GM18511 (cell line): ENCODE data around the gene SYNGR4.

Source experiments
- ATAC-seq: cut with Tn5 transposase; IDR thresholded peaks from one replicate; pipeline ENCODE4 v1.9.1; 2021; ENCODE audit warnings: mild to moderate bottlenecking, moderate library complexity; ENCODE audit not compliant: unreplicated experiment

Gene SYNGR4

DNA sequence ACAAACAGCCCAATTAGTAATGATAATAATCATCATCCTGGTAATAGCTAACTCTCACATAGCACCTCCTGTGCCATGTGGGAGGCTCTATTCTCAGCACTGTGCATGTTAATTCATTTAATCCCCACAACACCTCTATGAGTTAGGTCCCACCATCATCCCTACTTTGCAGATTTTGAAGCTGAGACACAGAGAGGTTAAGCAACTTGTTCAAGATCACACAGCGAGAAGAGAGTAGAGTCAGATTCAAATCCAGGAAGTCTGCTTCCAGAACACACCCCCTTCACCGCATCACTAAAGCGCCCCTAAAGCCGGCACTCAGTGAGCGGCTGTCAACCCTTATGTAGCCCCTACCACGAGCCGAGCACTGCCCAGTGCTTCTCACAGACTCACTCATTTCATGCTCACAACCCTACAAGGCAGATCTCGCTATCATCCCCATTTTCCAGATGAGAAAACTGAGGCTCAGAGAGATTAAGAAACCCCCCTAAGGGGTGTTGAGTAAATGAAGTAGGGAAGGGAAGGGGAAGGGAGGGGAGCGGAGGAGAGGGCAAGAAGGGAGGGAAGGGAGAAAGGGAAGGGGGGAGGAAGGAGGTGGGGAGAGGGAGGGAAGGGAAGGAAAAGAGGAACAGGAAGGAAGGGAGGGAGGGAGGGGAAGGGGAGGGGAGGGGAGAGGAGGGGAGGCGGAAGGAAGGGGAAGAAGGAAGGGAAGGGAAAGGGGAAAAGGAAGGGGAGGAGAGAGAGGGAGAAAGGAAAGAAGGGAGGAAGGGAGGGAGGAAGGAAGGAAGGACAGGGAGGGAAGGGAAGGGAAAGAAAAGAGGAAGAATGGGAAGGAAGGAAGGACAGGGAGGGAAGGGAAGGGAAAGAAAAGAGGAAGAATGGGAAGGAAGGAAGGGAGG lies 22.4 kb upstream of the SYNGR4 start:
- no peak for ATAC-seq

DNA sequence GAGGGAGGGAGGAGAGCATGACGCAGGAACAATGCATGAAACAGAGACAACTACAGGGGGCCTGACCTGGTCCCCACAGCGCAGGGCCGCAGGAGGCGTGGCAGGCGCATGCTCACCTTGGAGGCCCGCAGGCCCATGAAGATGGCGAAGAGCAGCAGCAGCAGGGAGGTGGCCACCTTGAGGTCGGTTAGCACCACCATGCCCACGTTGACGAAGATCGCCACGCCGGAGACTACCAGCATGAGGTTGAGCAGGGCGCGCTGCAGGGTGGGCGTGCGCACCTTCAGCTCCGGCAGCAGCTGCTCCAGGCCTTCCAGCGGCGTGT lies 21.8 kb upstream of the SYNGR4 start:
- ATAC-seq, result no peak

GRCh38 chr19:48342841-48343540 lies 21.2 kb upstream of the SYNGR4 start:
- no peak for ATAC-seq

DNA sequence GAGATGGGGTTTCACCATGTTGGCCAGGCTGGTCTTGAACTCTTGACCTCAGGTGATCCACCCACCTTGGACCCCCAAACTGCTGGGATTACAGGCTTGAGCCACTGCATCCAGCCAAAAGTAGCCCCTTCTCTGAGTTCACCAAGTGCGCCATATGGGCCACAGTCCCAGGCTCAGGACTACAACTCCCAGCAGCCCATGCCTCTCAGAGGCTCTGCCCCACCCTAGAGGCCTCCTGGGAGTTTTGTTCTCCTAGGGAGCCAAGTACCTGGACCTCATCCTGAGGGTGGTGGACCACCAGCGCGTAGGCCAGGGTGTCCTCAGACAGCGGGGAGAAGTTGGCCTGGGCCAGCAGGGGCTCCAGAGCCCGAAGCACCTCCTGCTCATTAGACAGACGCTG lies 19.3 kb upstream of the SYNGR4 start:
- no peak for ATAC-seq

DNA sequence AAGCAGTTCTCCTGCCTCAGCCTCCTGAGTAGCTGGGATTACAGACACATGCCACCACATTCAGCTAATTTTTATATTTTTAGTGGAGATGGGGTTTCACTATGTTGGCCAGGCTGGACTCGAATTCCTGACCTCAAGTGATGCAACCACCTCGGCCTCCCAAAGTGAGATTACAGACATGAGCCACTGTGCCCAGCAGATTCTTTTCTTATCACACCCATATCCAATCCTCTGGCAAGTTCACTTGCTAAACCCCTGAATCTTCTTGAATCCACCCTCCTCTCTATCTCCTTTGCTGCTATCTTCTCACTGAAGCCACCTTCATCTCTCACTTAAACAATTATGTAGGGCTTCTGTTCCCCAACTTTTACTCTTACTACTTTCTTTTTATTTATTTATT lies 18.0 kb upstream of the SYNGR4 start:
- ATAC-seq, result no peak

- no peak for ATAC-seq
These were observed 16.1 kb upstream of the SYNGR4 start for GRCh38 chr19:48348045-48348444.

GRCh38 chr19:48348737-48349136 lies 15.4 kb upstream of the SYNGR4 start:
- no peak for ATAC-seq

DNA sequence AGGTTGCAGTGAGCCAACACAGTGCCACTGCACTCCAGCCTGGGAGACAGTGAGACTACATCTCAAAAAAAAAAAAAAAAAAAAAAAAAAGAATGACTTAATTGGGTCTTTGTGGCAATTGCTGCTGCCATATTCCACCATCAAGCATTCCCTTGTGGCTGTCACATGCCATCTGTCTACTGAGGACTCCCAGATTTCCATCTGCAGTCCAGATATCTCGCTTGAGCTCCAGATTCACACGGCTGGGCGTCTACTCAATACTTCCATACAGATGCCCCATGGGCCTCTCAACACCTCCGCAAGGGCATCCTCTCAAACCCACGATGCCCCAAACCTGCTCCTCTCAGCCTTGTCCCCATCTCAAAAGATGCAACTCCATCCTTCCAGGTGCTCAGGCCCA lies 13.3 kb upstream of the SYNGR4 start:
- no peak for ATAC-seq

DNA sequence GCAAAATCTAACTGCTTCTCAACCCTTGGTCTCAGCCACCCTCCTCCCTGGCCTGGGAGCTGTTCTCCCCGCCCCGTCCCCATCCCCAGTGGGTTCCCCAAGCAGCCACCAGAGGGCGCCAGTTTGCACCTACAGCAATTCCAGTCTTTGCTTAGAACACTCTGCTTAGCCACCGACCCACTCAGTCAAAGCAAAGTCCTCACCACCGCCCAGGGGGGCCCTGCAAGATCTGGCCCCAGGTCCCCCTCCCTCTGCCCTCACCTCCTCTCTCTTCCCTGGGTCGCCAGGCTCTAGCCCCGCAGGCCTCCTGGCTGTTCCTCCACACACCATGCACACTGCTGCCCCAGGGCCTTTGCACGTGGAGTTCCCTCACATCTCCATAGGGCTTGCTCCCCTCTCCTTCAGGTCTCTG lies 12.8 kb upstream of the SYNGR4 start:
- ATAC-seq, result no peak

DNA sequence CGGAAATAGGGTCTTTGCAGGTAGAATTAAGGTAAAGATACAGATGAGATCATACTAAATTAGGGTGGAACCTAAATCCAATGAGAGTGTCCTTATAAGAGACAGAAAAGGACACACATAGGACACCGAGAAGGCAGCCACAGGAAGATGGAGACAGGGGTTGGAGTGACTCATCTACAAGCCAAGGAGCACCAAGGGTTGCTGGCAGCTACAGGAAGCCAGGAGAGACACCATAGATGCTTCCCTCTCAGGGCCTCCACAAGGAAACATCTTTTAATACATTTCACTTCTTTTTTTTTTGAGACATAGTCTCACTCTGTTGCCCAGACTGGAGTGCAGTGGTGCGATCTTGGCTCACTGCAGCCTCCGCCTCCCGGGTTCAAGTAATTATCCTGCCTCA lies 10.5 kb upstream of the SYNGR4 start:
- no peak for ATAC-seq

- no peak for ATAC-seq
These were observed 9.7 kb upstream of the SYNGR4 start for GRCh38 chr19:48354332-48354992.

- ATAC-seq, result no peak
These were observed 8.7 kb upstream of the SYNGR4 start for GRCh38 chr19:48355365-48355954.

DNA sequence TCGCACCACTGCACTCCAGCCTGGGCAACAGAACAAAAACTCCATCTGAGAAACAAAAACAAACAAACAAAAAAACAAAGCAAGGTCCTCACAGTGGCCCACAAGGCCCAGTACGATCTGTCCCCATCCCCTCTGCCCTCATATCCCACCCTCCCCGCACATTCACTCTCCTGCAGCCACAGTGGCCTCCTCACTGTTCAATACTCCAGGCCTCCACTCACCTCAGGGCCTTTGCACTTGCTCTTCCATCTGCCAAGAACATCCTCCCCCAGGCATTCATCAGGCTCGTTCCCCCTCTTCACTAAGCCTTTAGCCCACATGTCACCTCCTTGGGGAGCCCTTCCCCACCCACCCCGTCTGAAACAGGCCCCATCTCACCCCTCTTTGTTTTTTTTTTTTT lies 5.0 kb upstream of the SYNGR4 start:
- no peak for ATAC-seq

GRCh38 chr19:48361912-48362311 lies 2.3 kb upstream of the SYNGR4 start:
- no peak for ATAC-seq

DNA sequence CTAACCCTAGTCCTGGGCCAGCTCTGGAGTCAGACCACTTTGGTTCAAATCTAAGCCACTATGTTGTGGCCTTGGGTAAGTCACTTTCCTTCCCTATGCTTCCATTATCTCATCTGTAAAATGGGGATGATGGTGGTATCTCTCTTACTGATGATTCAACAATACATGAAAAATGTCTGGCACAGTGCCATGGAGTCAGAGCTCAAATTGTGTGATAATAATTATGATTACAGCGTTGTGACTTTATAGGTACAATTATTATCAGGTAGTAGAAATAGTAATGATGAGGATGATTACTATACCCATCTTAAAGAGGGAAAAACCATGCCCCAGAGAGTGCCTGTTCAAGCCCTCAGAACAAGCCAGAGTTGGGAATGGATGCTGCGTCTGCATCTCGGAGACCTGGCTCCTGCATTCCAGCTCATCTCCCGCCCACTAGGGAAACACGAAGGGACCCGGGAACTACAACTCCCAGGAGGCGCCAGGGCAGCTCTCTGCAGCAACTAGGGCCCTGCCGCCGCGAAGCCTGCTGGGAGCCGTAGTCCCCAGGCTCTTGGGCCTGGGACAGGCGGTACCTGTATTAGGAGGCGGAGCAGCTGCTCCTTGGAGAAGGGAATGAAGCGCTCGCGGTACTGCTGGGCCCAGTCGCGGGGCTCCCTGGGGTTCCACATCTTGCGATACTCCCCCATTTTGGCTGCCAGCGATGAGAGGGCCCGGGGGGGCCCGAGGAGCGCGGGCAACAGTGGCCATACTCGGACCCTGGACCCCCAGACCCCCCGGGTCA lies 1.3 kb upstream of the SYNGR4 start:
- ATAC-seq, result peak; percentile 64

GRCh38 chr19:48363500-48363809 lies 712 bp upstream of the SYNGR4 start:
- ATAC-seq, result peak; percentile 26

DNA sequence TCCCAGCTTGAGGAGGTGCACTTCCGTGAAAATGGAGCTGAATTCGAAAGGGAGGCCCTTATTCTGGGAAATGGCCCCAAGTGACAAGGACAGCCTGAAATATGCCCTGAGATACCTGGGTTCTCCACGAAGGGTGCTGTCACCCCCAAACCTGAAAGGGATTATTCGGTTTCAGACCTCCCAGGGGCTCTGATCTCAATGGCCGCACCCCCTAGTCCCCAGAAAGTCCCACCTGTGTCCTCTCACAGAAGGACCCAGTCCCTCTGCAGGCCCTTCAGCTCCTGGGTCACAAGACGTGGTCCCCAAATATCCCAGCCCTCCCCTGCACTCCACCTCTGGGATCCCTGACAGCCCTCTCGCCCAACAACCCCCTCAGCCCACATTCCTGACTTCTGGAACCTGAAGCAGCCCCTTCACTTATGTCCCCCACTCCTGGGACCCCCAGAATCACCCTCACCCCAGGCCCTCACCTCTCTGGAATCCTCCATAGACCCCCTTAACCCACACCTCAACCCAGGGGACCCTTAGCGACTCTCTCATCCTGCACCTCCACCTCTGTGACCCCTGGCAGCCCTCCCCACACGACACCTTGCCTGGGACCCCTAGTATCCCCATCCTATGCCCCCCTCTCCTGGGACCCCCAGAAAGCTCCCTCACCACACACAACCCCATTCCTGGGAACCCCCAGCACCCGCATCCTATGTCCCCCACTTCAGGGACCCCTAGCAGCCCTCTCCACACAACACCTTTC lies 606 bp downstream of the SYNGR4 start:
- no peak for ATAC-seq

GRCh38 chr19:48365602-48366001 lies 1.4 kb downstream of the SYNGR4 start:
- ATAC-seq, result no peak

GRCh38 chr19:48367855-48368254 lies 3.7 kb downstream of the SYNGR4 start:
- no peak for ATAC-seq

DNA sequence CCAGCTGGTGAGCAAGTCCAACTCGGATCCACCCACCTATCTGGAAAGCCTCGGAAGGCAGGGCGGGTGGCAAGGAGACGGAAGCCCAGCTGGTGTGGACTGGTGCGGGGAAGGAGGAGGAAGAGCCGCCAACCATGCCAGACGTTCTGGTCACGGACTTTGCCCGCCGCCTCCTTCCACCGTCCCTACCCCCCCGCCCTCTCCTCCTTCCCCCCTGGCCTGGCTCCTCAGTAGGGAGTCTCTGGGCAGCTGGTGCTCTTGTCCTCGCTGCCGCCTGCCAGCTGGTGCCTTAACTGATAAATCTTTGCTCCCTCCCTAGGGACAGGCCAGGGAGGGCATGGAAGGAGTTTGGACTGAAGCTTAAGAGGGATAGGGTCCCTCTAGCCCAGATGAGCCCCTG lies 4.8 kb downstream of the SYNGR4 start:
- no peak for ATAC-seq
